ENCODE results near the gene SDF2. TPM values are rescaled to one million over a fixed set of nuclear protein-coding genes. Genes with fewer than 3 reads are reported as not detected.

The SDF2 gene
- total RNA-seq, 4 donors from 2014 or later: 28.9 to 74.6 (median 48.6) TPM

- intact Hi-C loops (cut with DNase I): no loop called here
- TF ChIP-seq POLR2A (IDR thresholded peaks at IDR 0.05): no peak
- TF ChIP-seq CTCF (IDR thresholded peaks at IDR 0.05): no peak
- DNase-seq: no peak
- Histone ChIP-seq H3K27me3 (no peaks in the 10 kb centered on the region), H3K4me1 (no peaks in the 10 kb centered on the region), H3K4me3 (replicated peaks in 1 of 3) (no peak overlapping the region), H3K36me3 (peaks cover 56% of the 10 kb centered on the region in 2 donors), H3K9me3 (no peaks in the 10 kb centered on the region), H3K27ac (no peak overlapping the region)
- 84 to 94% methylated on average over 3 of the region's 3 CpGs for WGBS, 2 donors
These were observed 41.0 kb upstream of the SDF2 start for GRCh38 chr17:28702752-28703150.

GRCh38 chr17:28702026-28702751 lies 40.5 kb upstream of the SDF2 start:
- no peak overlapping the region for H3K4me3 ChIP-seq (replicated peaks in 1 of 3)
- intact Hi-C loops (cut with DNase I): no loop called here
- H3K36me3 ChIP-seq: peaks cover 61 to 62% of the 10 kb centered on the region in 2 donors
- 81 to 84% methylated on average over 10 of the region's 10 CpGs for WGBS, 2 donors
- no peaks in the 10 kb centered on the region for H3K4me1 ChIP-seq
- DNase-seq: no peak
- H3K9me3 ChIP-seq: no peaks in the 10 kb centered on the region
- no peak overlapping the region for H3K27ac ChIP-seq
- TF ChIP-seq CTCF (IDR thresholded peaks at IDR 0.05) (no peak), POLR2A (IDR thresholded peaks at IDR 0.05) (no peak)
- H3K27me3 ChIP-seq: no peaks in the 10 kb centered on the region

GRCh38 chr17:28700830-28701492 lies 39.3 kb upstream of the SDF2 start:
- 92 to 96% methylated on average over 10 of the region's 10 CpGs for WGBS, 2 donors
- no peak for DNase-seq
- intact Hi-C loops (cut with DNase I): no loop called here
- peaks cover 71 to 74% of the 10 kb centered on the region in 2 donors for H3K36me3 ChIP-seq
- H3K9me3 ChIP-seq: no peaks in the 10 kb centered on the region
- TF ChIP-seq POLR2A (IDR thresholded peaks at IDR 0.05) (no peak), CTCF (IDR thresholded peaks at IDR 0.05) (no peak)
- H3K27me3 ChIP-seq: no peaks in the 10 kb centered on the region
- no peaks in the 10 kb centered on the region for H3K4me1 ChIP-seq
- no peak overlapping the region for H3K27ac ChIP-seq
- no peak overlapping the region for H3K4me3 ChIP-seq (replicated peaks in 1 of 3)

GRCh38 chr17:28700278-28700677 lies 38.6 kb upstream of the SDF2 start:
- 96 to 100% methylated on average over 1 to 8 of the region's 8 CpGs for WGBS, 2 donors

More at GRCh38 chr17:28700278-28700677, 38.6 kb upstream of the SDF2 start:
- Histone ChIP-seq H3K9me3 (no peaks in the 10 kb centered on the region), H3K27ac (no peak overlapping the region), H3K36me3 (peaks cover 78 to 81% of the 10 kb centered on the region in 2 donors), H3K4me3 (replicated peaks in 1 of 3) (no peak overlapping the region), H3K27me3 (no peaks in the 10 kb centered on the region), H3K4me1 (no peaks in the 10 kb centered on the region)
- TF ChIP-seq POLR2A (IDR thresholded peaks at IDR 0.05): no peak
- no peak for TF ChIP-seq CTCF (IDR thresholded peaks at IDR 0.05)
- no peak for DNase-seq
- intact Hi-C loops (cut with DNase I): no loop called here
